GM23338 (cell line): ENCODE measurements around the gene NAAA. TPM values are rescaled to one million over a fixed set of nuclear protein-coding genes. Genes with fewer than 3 reads are reported as not detected.

ENCODE experiments used
- ATAC-seq: fragments of 200-7000 bp; cut with Tn5 transposase; 3 replicates; pipeline ENCODE4 v1.9.1; 2020
- DNase-seq: peaks from one replicate; pipeline ENCODE4 v3.0.0-alpha.2; 2015; ENCODE audit warnings: low spot score
- H2AFZ ChIP-seq: fragments of 200-600 bp; sonication (generic); 2 replicates; pipeline ENCODE4 v1.8.0; 2016; ENCODE audit warnings: antibody characterized with exemption, mild to moderate bottlenecking, moderate library complexity
- H3F3A ChIP-seq: fragments of 200-600 bp; sonication (generic); replicated peaks from 2 replicates; pipeline ENCODE4 v1.8.0; 2017; ENCODE audit warnings: antibody characterized with exemption, mixed run types, low read depth
- H3K27ac ChIP-seq: fragments of 200-600 bp; sonication (generic); 2 replicates; pipeline ENCODE4 v1.6.1; 2016; ENCODE audit warnings: low read depth
- H3K27me3 ChIP-seq: fragments of 200-600 bp; sonication (generic); 2 replicates; pipeline ENCODE4 v1.8.0; 2016; ENCODE audit warnings: mild to moderate bottlenecking, mixed run types, moderate library complexity; ENCODE audit not compliant: insufficient read depth
- H3K36me3 ChIP-seq: fragments of 200-600 bp; sonication (generic); 2 replicates; pipeline ENCODE4 v1.8.0; 2016; ENCODE audit warnings: mild to moderate bottlenecking; ENCODE audit not compliant: insufficient read depth
- H3K4me1 ChIP-seq: fragments of 200-600 bp; sonication (generic); 2 replicates; pipeline ENCODE4 v1.8.0; 2016; ENCODE audit warnings: mild to moderate bottlenecking, moderate library complexity; ENCODE audit not compliant: insufficient read depth
- H3K4me2 ChIP-seq: fragments of 200-600 bp; sonication (generic); 2 replicates; pipeline ENCODE4 v1.7.1; 2017; ENCODE audit warnings: mixed run types
- H3K4me3 ChIP-seq: fragments of 200-600 bp; sonication (generic); 2 replicates; pipeline ENCODE4 v1.6.1; 2016; ENCODE audit warnings: mixed run types
- H3K79me2 ChIP-seq: fragments of 200-600 bp; sonication (generic); replicated peaks from 2 replicates; pipeline ENCODE4 v1.8.0; 2017; ENCODE audit warnings: mild to moderate bottlenecking; ENCODE audit not compliant: insufficient read depth
- H3K9me2 ChIP-seq: fragments of 200-600 bp; sonication (generic); 2 replicates; pipeline ENCODE4 v1.8.0; 2017; ENCODE audit not compliant: insufficient read depth
- H4K20me1 ChIP-seq: fragments of 200-600 bp; sonication (generic); replicated peaks from 2 replicates; pipeline ENCODE4 v1.8.0; 2017; ENCODE audit warnings: mild to moderate bottlenecking; ENCODE audit not compliant: insufficient read depth
- H3K27ac Mint-ChIP-seq: 2 replicates; pipeline ENCODE4 v1.8.0; 2020; ENCODE audit warnings: inconsistent platforms, mild to moderate bottlenecking, moderate library complexity, mixed read lengths
- H3K27me3 Mint-ChIP-seq: 3 replicates; pipeline ENCODE4 v1.8.0; 2022; ENCODE audit warnings: low read depth, mild to moderate bottlenecking, moderate library complexity, mixed read lengths, inconsistent platforms; ENCODE audit not compliant: insufficient read depth, poor library complexity
- H3K36me3 Mint-ChIP-seq: 3 replicates; pipeline ENCODE4 v1.8.0; 2021; ENCODE audit warnings: low read depth, mild to moderate bottlenecking, inconsistent platforms, moderate library complexity, mixed read lengths
- H3K4me1 Mint-ChIP-seq: 3 replicates; pipeline ENCODE4 v1.8.0; 2020; ENCODE audit warnings: mild to moderate bottlenecking, inconsistent platforms, mixed read lengths
- H3K4me3 Mint-ChIP-seq: 3 replicates; pipeline ENCODE4 v1.8.0; 2021; ENCODE audit warnings: moderate library complexity, mild to moderate bottlenecking, inconsistent platforms, mixed read lengths
- H3K9me3 Mint-ChIP-seq: 3 replicates; pipeline ENCODE4 v1.8.0; 2020; ENCODE audit warnings: moderate library complexity, mild to moderate bottlenecking, inconsistent platforms, mixed read lengths
- CREB1 ChIP-seq: fragments of 250-450 bp; sonication (Bioruptor Pico); IDR thresholded peaks from 2 replicates; pipeline ENCODE4 v1.5.0; 2020; ENCODE audit warnings: low read depth, mild to moderate bottlenecking, moderate library complexity
- EZH2 ChIP-seq: fragments of 200-600 bp; sonication (generic); IDR thresholded peaks from one replicate; pipeline ENCODE4 v1.8.0; 2017; ENCODE audit warnings: antibody characterized with exemption, mild to moderate bottlenecking, low read depth; ENCODE audit not compliant: unreplicated experiment
- EZH2phosphoT487 ChIP-seq: fragments of 200-600 bp; sonication (generic); IDR thresholded peaks from one replicate; pipeline ENCODE4 v1.8.1; 2018; ENCODE audit warnings: antibody characterized with exemption; ENCODE audit not compliant: unreplicated experiment
- JUNB ChIP-seq: IDR thresholded peaks from one replicate; pipeline ENCODE4 v1.6.1; 2016; ENCODE audit warnings: antibody characterized with exemption; ENCODE audit not compliant: unreplicated experiment
- NANOG ChIP-seq: IDR thresholded peaks from 2 replicates; pipeline ENCODE4 v1.6.1; 2016; ENCODE audit warnings: antibody characterized with exemption, borderline replicate concordance
- POLR2AphosphoS5 ChIP-seq: IDR thresholded peaks from 2 replicates; pipeline ENCODE4 v1.6.1; 2016; ENCODE audit warnings: antibody characterized with exemption, low read depth
- STAT1 ChIP-seq: IDR thresholded peaks from one replicate; pipeline ENCODE4 v1.6.1; 2016; ENCODE audit warnings: antibody characterized with exemption; ENCODE audit not compliant: unreplicated experiment
- ZNF114 ChIP-seq: fragments of 250-450 bp; sonication (Bioruptor Pico); IDR thresholded peaks from 2 replicates; pipeline ENCODE4 v1.5.0; 2020; ENCODE audit warnings: mild to moderate bottlenecking, moderate library complexity
- ZNF331 ChIP-seq: fragments of 250-450 bp; sonication (Bioruptor Pico); IDR thresholded peaks from 2 replicates; pipeline ENCODE4 v1.5.0; 2020; ENCODE audit warnings: low read depth, mild to moderate bottlenecking, moderate library complexity
- polyA plus RNA-seq: library from polyadenylated mRNA; unstranded; fragments of >200 nt; fragmentation: Nextera tagmentation; extraction: Ambion mirVana; gene quantifications from 2 replicates; pipeline ENCODE4 v1.2.1, GENCODE V29; 2016
- total RNA-seq: library from RNA; depleted of rRNA; stranded (reverse); fragments of >200 nt; shearing (Covaris generic); gene quantifications from 2 replicates; pipeline ENCODE4 v1.2.3, GENCODE V29; 2014
- TF ChIP-seq, protein P1 (sequence below), 2 experiments: fragments of 200-600 bp in 1 of 2; sonication (generic) in 1 of 2; conservative IDR thresholded peaks; 2 replicates each; pipeline versions ENCODE4 v1.5.1 to v1.6.1; 2016 to 2017; ENCODE audit warnings: antibody characterized with exemption in 2 of 2, low read depth in 2 of 2, mild to moderate bottlenecking in 2 of 2, moderate library complexity in 1 of 2
- TF ChIP-seq, protein P2 (sequence below): fragments of 250-450 bp; sonication (Bioruptor Pico); IDR thresholded peaks from 2 replicates; pipeline ENCODE4 v1.5.0; 2020; ENCODE audit warnings: mild to moderate bottlenecking, moderate library complexity
- TF ChIP-seq, protein P3 (sequence below): IDR thresholded peaks from 2 replicates; pipeline ENCODE4 v1.6.1; 2016; ENCODE audit warnings: antibody characterized with exemption
- TF ChIP-seq, protein P4 (sequence below): IDR thresholded peaks from one replicate; pipeline ENCODE4 v1.6.1; 2018; ENCODE audit warnings: antibody characterized with exemption; ENCODE audit not compliant: unreplicated experiment

The NAAA gene
- total and polyA plus RNA-seq, 2 experiments from 2014 or later, result 13.2 to 36.6 TPM

DNA sequence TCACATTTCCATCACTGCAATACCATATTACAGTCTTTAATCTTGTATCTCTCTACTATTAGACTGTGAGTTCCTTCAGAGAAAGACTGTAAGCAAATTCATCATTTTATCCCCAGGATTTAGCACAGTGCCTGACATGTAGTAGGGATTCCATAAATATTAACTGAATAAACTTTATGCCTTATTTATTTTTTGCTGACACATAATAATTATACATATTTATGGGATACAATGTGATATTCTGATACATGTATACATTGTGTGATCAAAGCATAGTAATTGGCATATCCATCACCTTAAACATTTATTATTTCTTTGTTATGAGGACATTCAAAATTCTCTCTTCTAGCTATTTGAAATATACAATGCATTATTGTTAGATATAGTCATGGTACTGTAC is 42.3 kb downstream of the NAAA start:
- Histone ChIP-seq H3K36me3 (peaks cover 6% of the 10 kb centered on the region), H3K79me2 (no peaks in the 10 kb centered on the region), H3K9me2 (peaks cover 4% of the 10 kb centered on the region; the same call in 1 of the 2 replicates), H4K20me1 (no peaks in the 10 kb centered on the region), H3K4me1 (no peaks in the 10 kb centered on the region), H3K4me2 (no peak overlapping the region), H3K27ac (no peak overlapping the region), H2AFZ (no peak overlapping the region), H3F3A (no peaks in the 10 kb centered on the region), H3K4me3 (no peak overlapping the region), H3K27me3 (no peaks in the 10 kb centered on the region)
- DNase-seq, result no peak
- Mint-ChIP-seq H3K36me3 (peaks cover 15% of the 10 kb centered on the region), H3K27ac (no peak overlapping the region), H3K4me3 (no peak overlapping the region), H3K9me3 (peaks cover 22% of the 10 kb centered on the region), H3K4me1 (no peaks in the 10 kb centered on the region), H3K27me3 (peaks cover 4% of the 10 kb centered on the region)
- TF ChIP-seq, protein P1, sequence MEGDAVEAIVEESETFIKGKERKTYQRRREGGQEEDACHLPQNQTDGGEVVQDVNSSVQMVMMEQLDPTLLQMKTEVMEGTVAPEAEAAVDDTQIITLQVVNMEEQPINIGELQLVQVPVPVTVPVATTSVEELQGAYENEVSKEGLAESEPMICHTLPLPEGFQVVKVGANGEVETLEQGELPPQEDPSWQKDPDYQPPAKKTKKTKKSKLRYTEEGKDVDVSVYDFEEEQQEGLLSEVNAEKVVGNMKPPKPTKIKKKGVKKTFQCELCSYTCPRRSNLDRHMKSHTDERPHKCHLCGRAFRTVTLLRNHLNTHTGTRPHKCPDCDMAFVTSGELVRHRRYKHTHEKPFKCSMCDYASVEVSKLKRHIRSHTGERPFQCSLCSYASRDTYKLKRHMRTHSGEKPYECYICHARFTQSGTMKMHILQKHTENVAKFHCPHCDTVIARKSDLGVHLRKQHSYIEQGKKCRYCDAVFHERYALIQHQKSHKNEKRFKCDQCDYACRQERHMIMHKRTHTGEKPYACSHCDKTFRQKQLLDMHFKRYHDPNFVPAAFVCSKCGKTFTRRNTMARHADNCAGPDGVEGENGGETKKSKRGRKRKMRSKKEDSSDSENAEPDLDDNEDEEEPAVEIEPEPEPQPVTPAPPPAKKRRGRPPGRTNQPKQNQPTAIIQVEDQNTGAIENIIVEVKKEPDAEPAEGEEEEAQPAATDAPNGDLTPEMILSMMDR (conservative IDR thresholded peaks at IDR 0.05; ENCODE audit: low read depth in 2 of 2), result no peak
- TF ChIP-seq, protein P2, sequence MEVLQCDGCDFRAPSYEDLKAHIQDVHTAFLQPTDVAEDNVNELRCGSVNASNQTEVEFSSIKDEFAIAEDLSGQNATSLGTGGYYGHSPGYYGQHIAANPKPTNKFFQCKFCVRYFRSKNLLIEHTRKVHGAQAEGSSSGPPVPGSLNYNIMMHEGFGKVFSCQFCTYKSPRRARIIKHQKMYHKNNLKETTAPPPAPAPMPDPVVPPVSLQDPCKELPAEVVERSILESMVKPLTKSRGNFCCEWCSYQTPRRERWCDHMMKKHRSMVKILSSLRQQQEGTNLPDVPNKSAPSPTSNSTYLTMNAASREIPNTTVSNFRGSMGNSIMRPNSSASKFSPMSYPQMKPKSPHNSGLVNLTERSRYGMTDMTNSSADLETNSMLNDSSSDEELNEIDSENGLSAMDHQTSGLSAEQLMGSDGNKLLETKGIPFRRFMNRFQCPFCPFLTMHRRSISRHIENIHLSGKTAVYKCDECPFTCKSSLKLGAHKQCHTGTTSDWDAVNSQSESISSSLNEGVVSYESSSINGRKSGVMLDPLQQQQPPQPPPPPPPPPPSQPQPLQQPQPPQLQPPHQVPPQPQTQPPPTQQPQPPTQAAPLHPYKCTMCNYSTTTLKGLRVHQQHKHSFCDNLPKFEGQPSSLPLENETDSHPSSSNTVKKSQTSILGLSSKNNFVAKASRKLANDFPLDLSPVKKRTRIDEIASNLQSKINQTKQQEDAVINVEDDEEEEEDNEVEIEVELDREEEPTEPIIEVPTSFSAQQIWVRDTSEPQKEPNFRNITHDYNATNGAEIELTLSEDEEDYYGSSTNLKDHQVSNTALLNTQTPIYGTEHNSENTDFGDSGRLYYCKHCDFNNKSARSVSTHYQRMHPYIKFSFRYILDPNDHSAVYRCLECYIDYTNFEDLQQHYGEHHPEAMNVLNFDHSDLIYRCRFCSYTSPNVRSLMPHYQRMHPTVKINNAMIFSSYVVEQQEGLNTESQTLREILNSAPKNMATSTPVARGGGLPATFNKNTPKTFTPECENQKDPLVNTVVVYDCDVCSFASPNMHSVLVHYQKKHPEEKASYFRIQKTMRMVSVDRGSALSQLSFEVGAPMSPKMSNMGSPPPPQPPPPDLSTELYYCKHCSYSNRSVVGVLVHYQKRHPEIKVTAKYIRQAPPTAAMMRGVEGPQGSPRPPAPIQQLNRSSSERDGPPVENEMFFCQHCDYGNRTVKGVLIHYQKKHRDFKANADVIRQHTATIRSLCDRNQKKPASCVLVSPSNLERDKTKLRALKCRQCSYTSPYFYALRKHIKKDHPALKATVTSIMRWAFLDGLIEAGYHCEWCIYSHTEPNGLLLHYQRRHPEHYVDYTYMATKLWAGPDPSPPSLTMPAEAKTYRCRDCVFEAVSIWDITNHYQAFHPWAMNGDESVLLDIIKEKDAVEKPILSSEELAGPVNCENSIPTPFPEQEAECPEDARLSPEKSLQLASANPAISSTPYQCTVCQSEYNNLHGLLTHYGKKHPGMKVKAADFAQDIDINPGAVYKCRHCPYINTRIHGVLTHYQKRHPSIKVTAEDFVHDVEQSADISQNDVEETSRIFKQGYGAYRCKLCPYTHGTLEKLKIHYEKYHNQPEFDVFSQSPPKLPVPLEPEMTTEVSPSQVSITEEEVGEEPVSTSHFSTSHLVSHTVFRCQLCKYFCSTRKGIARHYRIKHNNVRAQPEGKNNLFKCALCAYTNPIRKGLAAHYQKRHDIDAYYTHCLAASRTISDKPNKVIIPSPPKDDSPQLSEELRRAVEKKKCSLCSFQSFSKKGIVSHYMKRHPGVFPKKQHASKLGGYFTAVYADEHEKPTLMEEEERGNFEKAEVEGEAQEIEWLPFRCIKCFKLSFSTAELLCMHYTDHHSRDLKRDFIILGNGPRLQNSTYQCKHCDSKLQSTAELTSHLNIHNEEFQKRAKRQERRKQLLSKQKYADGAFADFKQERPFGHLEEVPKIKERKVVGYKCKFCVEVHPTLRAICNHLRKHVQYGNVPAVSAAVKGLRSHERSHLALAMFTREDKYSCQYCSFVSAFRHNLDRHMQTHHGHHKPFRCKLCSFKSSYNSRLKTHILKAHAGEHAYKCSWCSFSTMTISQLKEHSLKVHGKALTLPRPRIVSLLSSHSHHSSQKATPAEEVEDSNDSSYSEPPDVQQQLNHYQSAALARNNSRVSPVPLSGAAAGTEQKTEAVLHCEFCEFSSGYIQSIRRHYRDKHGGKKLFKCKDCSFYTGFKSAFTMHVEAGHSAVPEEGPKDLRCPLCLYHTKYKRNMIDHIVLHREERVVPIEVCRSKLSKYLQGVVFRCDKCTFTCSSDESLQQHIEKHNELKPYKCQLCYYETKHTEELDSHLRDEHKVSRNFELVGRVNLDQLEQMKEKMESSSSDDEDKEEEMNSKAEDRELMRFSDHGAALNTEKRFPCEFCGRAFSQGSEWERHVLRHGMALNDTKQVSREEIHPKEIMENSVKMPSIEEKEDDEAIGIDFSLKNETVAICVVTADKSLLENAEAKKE, result no peak
- TF ChIP-seq JUNB (no peak), EZH2phosphoT487 (no peak), NANOG (no peak), STAT1 (no peak), ZNF114 (CRISPR knock-in tag) (no peak), ZNF331 (CRISPR knock-in tag) (no peak), EZH2 (no peak), POLR2AphosphoS5 (no peak), CREB1 (CRISPR knock-in tag) (no peak)
- TF ChIP-seq, protein P3, sequence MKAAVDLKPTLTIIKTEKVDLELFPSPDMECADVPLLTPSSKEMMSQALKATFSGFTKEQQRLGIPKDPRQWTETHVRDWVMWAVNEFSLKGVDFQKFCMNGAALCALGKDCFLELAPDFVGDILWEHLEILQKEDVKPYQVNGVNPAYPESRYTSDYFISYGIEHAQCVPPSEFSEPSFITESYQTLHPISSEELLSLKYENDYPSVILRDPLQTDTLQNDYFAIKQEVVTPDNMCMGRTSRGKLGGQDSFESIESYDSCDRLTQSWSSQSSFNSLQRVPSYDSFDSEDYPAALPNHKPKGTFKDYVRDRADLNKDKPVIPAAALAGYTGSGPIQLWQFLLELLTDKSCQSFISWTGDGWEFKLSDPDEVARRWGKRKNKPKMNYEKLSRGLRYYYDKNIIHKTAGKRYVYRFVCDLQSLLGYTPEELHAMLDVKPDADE, result no peak
- TF ChIP-seq, protein P4, sequence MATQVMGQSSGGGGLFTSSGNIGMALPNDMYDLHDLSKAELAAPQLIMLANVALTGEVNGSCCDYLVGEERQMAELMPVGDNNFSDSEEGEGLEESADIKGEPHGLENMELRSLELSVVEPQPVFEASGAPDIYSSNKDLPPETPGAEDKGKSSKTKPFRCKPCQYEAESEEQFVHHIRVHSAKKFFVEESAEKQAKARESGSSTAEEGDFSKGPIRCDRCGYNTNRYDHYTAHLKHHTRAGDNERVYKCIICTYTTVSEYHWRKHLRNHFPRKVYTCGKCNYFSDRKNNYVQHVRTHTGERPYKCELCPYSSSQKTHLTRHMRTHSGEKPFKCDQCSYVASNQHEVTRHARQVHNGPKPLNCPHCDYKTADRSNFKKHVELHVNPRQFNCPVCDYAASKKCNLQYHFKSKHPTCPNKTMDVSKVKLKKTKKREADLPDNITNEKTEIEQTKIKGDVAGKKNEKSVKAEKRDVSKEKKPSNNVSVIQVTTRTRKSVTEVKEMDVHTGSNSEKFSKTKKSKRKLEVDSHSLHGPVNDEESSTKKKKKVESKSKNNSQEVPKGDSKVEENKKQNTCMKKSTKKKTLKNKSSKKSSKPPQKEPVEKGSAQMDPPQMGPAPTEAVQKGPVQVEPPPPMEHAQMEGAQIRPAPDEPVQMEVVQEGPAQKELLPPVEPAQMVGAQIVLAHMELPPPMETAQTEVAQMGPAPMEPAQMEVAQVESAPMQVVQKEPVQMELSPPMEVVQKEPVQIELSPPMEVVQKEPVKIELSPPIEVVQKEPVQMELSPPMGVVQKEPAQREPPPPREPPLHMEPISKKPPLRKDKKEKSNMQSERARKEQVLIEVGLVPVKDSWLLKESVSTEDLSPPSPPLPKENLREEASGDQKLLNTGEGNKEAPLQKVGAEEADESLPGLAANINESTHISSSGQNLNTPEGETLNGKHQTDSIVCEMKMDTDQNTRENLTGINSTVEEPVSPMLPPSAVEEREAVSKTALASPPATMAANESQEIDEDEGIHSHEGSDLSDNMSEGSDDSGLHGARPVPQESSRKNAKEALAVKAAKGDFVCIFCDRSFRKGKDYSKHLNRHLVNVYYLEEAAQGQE, result no peak
- ATAC-seq, result no peak
